ENCODE results near the gene ZNF835.

Gene ZNF835

DNA sequence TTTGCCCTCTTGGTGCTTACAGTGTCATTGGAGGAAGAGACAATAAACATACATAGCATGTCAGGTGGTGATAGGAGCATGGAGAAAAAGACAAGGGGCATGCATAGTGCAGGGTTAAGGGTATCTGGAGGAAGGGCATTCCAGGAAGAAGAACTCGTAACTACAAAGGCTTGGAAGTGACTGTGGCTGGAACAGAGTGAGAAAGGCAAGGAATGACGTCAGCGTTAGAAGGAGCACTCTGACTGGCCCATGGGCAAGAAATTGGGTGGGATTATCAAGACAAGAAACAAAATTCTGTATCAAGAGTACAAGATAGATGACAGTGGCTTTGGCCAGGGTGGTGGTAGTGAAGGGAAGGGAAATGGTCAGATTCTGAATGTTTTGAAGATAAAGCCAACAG lies 17.4 kb downstream of the ZNF835 start:
- no peak for DNase-seq (ENCODE audit: low read depth in 1 of 2, low spot score in 1 of 2)
- Histone ChIP-seq H3K27ac (replicated peaks) (no peak overlapping the region), H3K4me3 (replicated peaks; ENCODE audit: insufficient read depth, low read length) (no peak overlapping the region), H3K27me3 (ENCODE audit: insufficient read depth, poor library complexity, severe bottlenecking) (no peaks in the 10 kb centered on the region)
- no peak for TF ChIP-seq GABPA (IDR thresholded peaks at IDR 0.05; ENCODE audit: low read depth)
- TF ChIP-seq SPI1 (IDR thresholded peaks at IDR 0.05; ENCODE audit: borderline replicate concordance, low read depth) = no peak
- TF ChIP-seq POLR2AphosphoS5 (IDR thresholded peaks at IDR 0.05; ENCODE audit: low read depth) = no peak
- TF ChIP-seq, protein P1, sequence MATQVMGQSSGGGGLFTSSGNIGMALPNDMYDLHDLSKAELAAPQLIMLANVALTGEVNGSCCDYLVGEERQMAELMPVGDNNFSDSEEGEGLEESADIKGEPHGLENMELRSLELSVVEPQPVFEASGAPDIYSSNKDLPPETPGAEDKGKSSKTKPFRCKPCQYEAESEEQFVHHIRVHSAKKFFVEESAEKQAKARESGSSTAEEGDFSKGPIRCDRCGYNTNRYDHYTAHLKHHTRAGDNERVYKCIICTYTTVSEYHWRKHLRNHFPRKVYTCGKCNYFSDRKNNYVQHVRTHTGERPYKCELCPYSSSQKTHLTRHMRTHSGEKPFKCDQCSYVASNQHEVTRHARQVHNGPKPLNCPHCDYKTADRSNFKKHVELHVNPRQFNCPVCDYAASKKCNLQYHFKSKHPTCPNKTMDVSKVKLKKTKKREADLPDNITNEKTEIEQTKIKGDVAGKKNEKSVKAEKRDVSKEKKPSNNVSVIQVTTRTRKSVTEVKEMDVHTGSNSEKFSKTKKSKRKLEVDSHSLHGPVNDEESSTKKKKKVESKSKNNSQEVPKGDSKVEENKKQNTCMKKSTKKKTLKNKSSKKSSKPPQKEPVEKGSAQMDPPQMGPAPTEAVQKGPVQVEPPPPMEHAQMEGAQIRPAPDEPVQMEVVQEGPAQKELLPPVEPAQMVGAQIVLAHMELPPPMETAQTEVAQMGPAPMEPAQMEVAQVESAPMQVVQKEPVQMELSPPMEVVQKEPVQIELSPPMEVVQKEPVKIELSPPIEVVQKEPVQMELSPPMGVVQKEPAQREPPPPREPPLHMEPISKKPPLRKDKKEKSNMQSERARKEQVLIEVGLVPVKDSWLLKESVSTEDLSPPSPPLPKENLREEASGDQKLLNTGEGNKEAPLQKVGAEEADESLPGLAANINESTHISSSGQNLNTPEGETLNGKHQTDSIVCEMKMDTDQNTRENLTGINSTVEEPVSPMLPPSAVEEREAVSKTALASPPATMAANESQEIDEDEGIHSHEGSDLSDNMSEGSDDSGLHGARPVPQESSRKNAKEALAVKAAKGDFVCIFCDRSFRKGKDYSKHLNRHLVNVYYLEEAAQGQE (IDR thresholded peaks at IDR 0.05; ENCODE audit: insufficient replicate concordance, low read depth) = no peak
- TF ChIP-seq, protein P2, sequence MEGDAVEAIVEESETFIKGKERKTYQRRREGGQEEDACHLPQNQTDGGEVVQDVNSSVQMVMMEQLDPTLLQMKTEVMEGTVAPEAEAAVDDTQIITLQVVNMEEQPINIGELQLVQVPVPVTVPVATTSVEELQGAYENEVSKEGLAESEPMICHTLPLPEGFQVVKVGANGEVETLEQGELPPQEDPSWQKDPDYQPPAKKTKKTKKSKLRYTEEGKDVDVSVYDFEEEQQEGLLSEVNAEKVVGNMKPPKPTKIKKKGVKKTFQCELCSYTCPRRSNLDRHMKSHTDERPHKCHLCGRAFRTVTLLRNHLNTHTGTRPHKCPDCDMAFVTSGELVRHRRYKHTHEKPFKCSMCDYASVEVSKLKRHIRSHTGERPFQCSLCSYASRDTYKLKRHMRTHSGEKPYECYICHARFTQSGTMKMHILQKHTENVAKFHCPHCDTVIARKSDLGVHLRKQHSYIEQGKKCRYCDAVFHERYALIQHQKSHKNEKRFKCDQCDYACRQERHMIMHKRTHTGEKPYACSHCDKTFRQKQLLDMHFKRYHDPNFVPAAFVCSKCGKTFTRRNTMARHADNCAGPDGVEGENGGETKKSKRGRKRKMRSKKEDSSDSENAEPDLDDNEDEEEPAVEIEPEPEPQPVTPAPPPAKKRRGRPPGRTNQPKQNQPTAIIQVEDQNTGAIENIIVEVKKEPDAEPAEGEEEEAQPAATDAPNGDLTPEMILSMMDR (IDR thresholded peaks at IDR 0.05; ENCODE audit: insufficient read depth, low read length) = no peak

DNA sequence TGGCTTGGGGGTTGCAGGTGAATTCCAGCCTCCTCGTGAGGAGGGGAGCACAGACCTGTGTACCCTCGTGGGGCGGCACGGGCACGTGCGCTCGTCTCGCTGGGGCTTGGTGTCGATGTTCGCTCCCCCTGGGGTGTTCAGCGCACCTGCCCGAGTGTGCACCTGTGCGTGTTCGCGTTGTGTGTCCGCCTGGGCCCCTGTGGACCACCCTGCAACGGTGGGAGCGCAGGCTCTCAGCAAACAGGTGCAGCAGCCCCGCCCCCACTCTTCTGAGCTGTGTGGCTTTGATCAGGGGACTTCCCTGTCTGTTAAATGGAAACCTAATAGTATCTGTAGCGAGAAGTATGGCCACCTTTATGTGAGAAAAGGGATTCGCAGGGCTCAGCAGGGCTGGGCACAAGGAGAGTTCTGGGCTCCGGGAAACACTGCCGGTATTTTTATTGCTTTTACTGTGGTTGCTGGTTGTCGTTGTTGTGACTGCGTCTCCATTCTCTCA lies 28.0 kb downstream of the ZNF835 start:
- TF ChIP-seq, protein P1 (IDR thresholded peaks at IDR 0.05; ENCODE audit: insufficient replicate concordance, low read depth) = no peak
- TF ChIP-seq, protein P2 (IDR thresholded peaks at IDR 0.05; ENCODE audit: insufficient read depth, low read length) = no peak
- TF ChIP-seq GABPA (IDR thresholded peaks at IDR 0.05; ENCODE audit: low read depth) (no peak), POLR2AphosphoS5 (IDR thresholded peaks at IDR 0.05; ENCODE audit: low read depth) (no peak), SPI1 (IDR thresholded peaks at IDR 0.05; ENCODE audit: borderline replicate concordance, low read depth) (no peak)

DNA sequence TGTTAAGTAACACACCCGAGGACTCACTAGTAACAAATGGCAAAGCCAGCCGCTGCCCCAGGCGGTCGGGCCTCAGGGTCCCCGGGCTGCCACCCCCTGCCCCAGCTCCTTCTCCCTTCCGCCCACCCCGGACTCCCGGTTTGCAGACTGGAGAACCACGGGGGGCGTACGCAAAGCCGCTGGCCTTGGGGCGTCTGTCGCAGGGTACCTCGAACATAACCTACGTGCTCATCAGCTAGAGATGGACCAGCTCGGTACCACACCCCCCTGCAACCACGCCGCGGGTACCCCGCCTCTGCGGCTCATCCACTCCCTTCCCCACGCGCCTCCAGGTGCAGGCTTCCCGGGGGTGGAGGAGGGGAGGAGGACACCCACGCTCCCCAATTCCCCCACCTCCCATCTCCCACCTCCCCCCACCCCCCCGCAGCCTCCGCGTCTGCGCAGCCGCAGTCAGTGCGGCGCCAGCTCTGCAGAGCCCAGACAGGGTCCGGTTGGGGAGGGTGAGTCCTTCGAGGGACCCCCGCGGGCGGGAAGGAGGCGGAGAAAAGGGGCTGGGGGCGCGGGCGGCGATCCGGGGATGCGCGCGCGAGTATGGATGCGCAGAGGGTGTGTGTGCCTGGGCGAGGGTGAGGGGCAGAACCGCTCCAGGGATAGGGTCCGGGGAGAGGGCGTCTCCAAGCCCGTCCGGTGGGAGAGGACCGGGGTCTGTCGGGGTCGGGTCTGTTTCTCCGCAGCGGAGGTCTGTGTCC lies 28.7 kb downstream of the ZNF835 start, which contains the start of gene SMIM17:
Gene SMIM17, plus strand, starts transcription at position 449 of the 749 bp plus-strand sequence. CDS start 2,509 bp downstream, outside the sequence.
- no peaks in the 10 kb centered on the region for H3K27me3 ChIP-seq (ENCODE audit: insufficient read depth, poor library complexity, severe bottlenecking)
- H3K4me3 ChIP-seq (replicated peaks; ENCODE audit: insufficient read depth, low read length) = no peak within 1 kb of the TSS
- H3K27ac ChIP-seq (replicated peaks) = no peak within 1 kb of the TSS
- TF ChIP-seq GABPA (IDR thresholded peaks at IDR 0.05; ENCODE audit: low read depth) (no peak), POLR2AphosphoS5 (IDR thresholded peaks at IDR 0.05; ENCODE audit: low read depth) (no peak), SPI1 (IDR thresholded peaks at IDR 0.05; ENCODE audit: borderline replicate concordance, low read depth) (no peak)
- TF ChIP-seq, protein P1 (IDR thresholded peaks at IDR 0.05; ENCODE audit: insufficient replicate concordance, low read depth) = no peak
- TF ChIP-seq, protein P2 (IDR thresholded peaks at IDR 0.05; ENCODE audit: insufficient read depth, low read length) = no peak
- DNase-seq (ENCODE audit: low read depth in 1 of 2, low spot score in 1 of 2) = no peak

More for the DNA sequence above, 28.0 kb downstream of the ZNF835 start:
- DNase-seq (ENCODE audit: low read depth in 1 of 2, low spot score in 1 of 2) = no peak
- no peak overlapping the region for H3K27ac ChIP-seq (replicated peaks)
- H3K27me3 ChIP-seq (ENCODE audit: insufficient read depth, poor library complexity, severe bottlenecking) = no peaks in the 10 kb centered on the region
- H3K4me3 ChIP-seq (replicated peaks; ENCODE audit: insufficient read depth, low read length) = no peak overlapping the region

All from HL-60 (cell line).